OCI-LY3 (cell line): ENCODE results near the gene ZNF213.
A peak's percentile ranks its signal among the peaks of the same experiment; 100 is the strongest.

Experiments used
- H2AFZ ChIP-seq: fragments of 200-600, 300-600 bp; shearing (Covaris generic); 2 replicates; pipeline ENCODE4 v1.6.0; 2014; ENCODE audit warnings: antibody characterized with exemption, low read depth, low read length
- H3K27ac ChIP-seq: fragments of 200-600, 300-600 bp; sonication (generic); 2 replicates; pipeline ENCODE4 v1.5.1; 2014; ENCODE audit warnings: mild to moderate bottlenecking, low read length, moderate library complexity, mixed read lengths
- H3K27me3 ChIP-seq: fragments of 200-600, 300-600 bp; sonication (generic); 2 replicates; pipeline ENCODE4 v1.6.1; 2014; ENCODE audit warnings: low read depth, low read length, mixed read lengths
- H3K36me3 ChIP-seq: fragments of 200-600, 300-600 bp; sonication (generic); replicated peaks from 2 replicates; pipeline ENCODE3; 2014; ENCODE audit warnings: low read depth, low read length, mixed read lengths
- H3K4me1 ChIP-seq: fragments of 300-600, 200-600 bp; sonication (generic); 2 replicates; pipeline ENCODE4 v1.6.1; 2014; ENCODE audit warnings: low read length, mixed read lengths
- H3K4me2 ChIP-seq: fragments of 200-600, 300-600 bp; sonication (generic); 2 replicates; pipeline ENCODE4 v1.6.1; 2014; ENCODE audit warnings: low read length, mixed read lengths
- H3K4me3 ChIP-seq: fragments of 300-600, 200-600 bp; sonication (generic); 2 replicates; pipeline ENCODE4 v1.5.1; 2014; ENCODE audit warnings: antibody characterized with exemption, mild to moderate bottlenecking, low read length, moderate library complexity
- H3K79me2 ChIP-seq: fragments of 300-600, 200-600 bp; shearing (Covaris generic); 2 replicates; pipeline ENCODE4 v1.6.1; 2014; ENCODE audit warnings: mild to moderate bottlenecking, low read length, mixed read lengths
- H3K9ac ChIP-seq: fragments of 300-600, 200-600 bp; shearing (Covaris generic); 2 replicates; pipeline ENCODE4 v1.6.0; 2014; ENCODE audit warnings: mild to moderate bottlenecking, low read length, moderate library complexity
- H3K9me3 ChIP-seq: fragments of 200-600, 300-600 bp; shearing (Covaris generic); 2 replicates; pipeline ENCODE4 v1.6.1; 2014; ENCODE audit warnings: low read length, mixed read lengths; ENCODE audit not compliant: insufficient read depth
- H4K20me1 ChIP-seq: fragments of 200-600, 300-600 bp; sonication (generic); 2 replicates; pipeline ENCODE4 v1.6.1; 2016; ENCODE audit warnings: low read length, mixed read lengths; ENCODE audit not compliant: insufficient read depth
- EZH2phosphoT487 ChIP-seq: fragments of 200-600 bp; shearing (Covaris generic); IDR thresholded peaks from 2 replicates; pipeline ENCODE4 v1.6.1; 2018; ENCODE audit warnings: antibody characterized with exemption, mixed run types, low read depth
- TF ChIP-seq, protein P1 (sequence below): fragments of 200-600, 300-600 bp; sonication (generic); IDR thresholded peaks from 2 replicates; pipeline ENCODE4 v1.5.1; 2014; ENCODE audit warnings: antibody characterized with exemption, low read length, low read depth

The ZNF213 gene

DNA sequence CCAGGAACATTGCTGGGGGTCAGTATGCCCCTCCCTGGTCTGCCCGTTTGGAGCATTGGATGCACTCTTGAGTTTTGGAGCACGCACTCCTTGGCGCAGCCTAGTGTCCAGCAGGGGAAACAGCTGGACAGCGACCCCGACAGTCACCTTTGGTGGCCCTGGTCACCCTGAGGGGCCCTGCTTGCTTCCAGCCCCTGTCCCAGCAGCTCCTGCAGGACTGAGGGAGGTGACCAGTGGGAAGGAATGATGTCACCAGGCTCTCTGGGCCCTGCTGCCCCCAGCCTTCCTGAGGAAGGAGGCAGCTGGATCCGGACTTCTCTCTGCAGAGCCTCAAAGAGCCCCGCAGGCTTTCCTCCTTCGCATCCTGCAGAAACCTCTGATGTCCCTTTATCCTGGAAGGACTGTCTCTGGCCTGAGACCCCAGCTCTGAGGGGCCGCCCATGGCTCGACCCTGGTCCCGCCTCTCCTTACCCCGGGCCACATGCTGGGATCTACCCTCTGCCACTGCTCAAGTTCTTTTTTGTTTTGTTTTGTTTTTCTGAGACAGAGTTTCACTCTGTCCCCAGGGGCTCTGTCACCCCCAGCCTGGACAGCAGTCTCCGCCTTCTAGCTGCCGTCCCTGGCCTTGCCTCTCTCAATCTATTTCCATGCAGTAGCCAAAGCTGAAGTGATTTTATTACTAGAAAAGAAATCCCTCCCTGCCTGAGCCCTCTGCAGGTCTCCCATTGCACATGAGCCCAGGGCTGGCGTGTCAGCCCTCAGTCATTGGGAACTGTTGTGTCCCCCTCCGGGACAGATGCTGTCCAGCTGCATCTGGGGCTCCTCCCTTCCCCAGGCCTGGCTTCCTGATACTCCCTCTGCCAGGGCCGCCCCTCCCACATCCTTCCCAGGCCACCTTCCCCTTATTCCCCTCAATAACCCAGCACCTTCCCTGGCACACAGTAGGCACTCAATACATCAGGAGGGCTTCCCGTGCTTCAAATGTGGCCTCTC is 47.3 kb upstream of the ZNF213 start:
- Histone ChIP-seq H3K4me1 (no peaks in the 10 kb centered on the region), H3K9ac (no peak overlapping the region), H3K9me3 (no peaks in the 10 kb centered on the region), H4K20me1 (no peaks in the 10 kb centered on the region), H3K4me3 (no peak overlapping the region), H3K27me3 (no peaks in the 10 kb centered on the region), H3K27ac (no peak overlapping the region), H3K79me2 (no peaks in the 10 kb centered on the region), H2AFZ (no peak overlapping the region), H3K36me3 (no peaks in the 10 kb centered on the region), H3K4me2 (no peak overlapping the region)
- TF ChIP-seq EZH2phosphoT487, result no peak
- TF ChIP-seq, protein P1, sequence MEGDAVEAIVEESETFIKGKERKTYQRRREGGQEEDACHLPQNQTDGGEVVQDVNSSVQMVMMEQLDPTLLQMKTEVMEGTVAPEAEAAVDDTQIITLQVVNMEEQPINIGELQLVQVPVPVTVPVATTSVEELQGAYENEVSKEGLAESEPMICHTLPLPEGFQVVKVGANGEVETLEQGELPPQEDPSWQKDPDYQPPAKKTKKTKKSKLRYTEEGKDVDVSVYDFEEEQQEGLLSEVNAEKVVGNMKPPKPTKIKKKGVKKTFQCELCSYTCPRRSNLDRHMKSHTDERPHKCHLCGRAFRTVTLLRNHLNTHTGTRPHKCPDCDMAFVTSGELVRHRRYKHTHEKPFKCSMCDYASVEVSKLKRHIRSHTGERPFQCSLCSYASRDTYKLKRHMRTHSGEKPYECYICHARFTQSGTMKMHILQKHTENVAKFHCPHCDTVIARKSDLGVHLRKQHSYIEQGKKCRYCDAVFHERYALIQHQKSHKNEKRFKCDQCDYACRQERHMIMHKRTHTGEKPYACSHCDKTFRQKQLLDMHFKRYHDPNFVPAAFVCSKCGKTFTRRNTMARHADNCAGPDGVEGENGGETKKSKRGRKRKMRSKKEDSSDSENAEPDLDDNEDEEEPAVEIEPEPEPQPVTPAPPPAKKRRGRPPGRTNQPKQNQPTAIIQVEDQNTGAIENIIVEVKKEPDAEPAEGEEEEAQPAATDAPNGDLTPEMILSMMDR, result peak; percentile 28; the same call in 1 of the 2 replicates

DNA sequence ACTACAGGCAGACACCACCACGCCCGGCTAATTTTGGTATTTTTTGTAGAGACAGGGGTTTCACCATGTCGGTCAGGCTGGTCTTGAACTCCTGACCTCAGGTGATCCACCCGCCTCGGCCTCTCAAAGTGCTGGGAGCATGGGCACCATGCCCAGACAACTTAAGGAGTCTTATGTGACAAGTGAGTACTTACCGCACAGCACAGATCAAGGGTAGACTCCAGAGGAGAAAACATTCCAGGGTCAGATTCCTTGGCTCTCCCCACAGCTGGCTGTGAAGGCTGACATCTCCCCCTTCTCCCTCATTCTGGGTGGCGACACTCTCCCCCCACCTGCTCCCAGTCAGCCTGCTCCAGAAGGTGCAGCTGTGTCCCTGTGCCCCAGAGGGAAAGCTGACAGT is 46.4 kb upstream of the ZNF213 start:
- no peak overlapping the region for H3K27ac ChIP-seq
- H4K20me1 ChIP-seq, result no peaks in the 10 kb centered on the region
- H3K27me3 ChIP-seq, result no peaks in the 10 kb centered on the region
- H3K4me2 ChIP-seq, result no peak overlapping the region
- TF ChIP-seq EZH2phosphoT487, result no peak
- TF ChIP-seq, protein P1, result no peak
- no peak overlapping the region for H2AFZ ChIP-seq
- H3K9me3 ChIP-seq, result no peaks in the 10 kb centered on the region
- no peaks in the 10 kb centered on the region for H3K4me1 ChIP-seq
- no peaks in the 10 kb centered on the region for H3K36me3 ChIP-seq
- H3K4me3 ChIP-seq, result no peak overlapping the region
- no peak overlapping the region for H3K9ac ChIP-seq
- no peaks in the 10 kb centered on the region for H3K79me2 ChIP-seq

DNA sequence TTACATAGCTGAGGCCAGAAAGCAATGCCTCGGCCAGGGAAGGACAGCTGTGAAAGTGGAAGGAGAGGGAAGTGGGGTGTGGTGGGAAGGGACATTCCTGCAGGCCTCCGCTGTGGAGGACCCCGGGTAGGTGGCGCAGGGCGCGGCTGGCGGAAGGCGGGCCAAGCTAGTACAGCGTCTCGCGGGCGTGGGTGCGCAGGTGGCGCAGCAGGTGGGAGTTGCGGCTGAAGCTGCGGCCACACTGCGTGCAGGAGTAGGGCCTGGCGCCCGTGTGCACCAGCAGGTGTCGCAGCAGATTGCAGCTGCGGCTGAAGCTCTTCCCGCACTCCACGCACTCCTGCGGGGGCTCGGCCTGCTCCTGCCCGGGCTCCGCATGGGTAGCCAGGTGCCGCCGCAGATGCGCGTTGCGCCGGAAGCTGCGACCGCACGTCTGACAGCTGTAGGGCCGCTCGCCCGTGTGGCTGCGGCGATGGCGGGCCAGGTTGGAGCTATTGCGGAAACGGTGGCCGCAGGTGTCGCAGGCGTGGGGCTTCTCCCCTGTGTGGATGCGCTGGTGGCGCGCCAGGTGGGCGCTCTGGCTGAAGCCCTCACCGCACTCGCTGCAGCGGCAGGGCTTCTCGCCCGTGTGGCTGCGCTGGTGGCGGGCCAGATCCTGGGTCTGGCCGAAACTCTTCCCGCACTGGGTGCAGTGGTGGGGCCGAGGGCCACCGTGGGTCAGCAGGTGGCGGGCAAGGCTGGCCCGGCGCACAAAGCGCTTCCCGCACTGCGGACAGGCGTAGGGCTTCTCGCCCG is 45.7 kb upstream of the ZNF213 start:
- H3K4me1 ChIP-seq, result no peaks in the 10 kb centered on the region
- H3K27ac ChIP-seq, result no peak overlapping the region
- H3K9ac ChIP-seq, result no peak overlapping the region
- TF ChIP-seq, protein P1, result no peak
- no peak for TF ChIP-seq EZH2phosphoT487
- H3K4me2 ChIP-seq, result no peak overlapping the region
- no peak overlapping the region for H3K4me3 ChIP-seq
- no peaks in the 10 kb centered on the region for H3K36me3 ChIP-seq
- no peaks in the 10 kb centered on the region for H3K9me3 ChIP-seq
- H3K27me3 ChIP-seq, result no peaks in the 10 kb centered on the region
- H3K79me2 ChIP-seq, result no peaks in the 10 kb centered on the region
- no peak overlapping the region for H2AFZ ChIP-seq
- no peaks in the 10 kb centered on the region for H4K20me1 ChIP-seq
